ENCODE data around the gene CST11.

The CST11 gene

GRCh38 chr20:23410916-23411695 lies 41.6 kb downstream of the CST11 start:
- H3K79me2 ChIP-seq (ENCODE audit: control insufficient read depth, low read length): peaks cover 93% of the 10 kb centered on the region
- TF ChIP-seq CTCF (IDR thresholded peaks at IDR 0.05; ENCODE audit: low read depth, low read length, poor library complexity, severe bottlenecking) (no peak), EZH2phosphoT487 (IDR thresholded peaks at IDR 0.05; ENCODE audit: borderline replicate concordance, low read length) (no peak)
- no peaks in the 10 kb centered on the region for H3K36me3 ChIP-seq (ENCODE audit: control insufficient read depth, low read length)
- H3K4me2 ChIP-seq (ENCODE audit: low read length): no peak overlapping the region
- H4K20me1 ChIP-seq (ENCODE audit: control insufficient read depth, insufficient read depth, low read depth, low read length): peaks cover 5% of the 10 kb centered on the region; the same call in 1 of the 2 replicates
- H3K27me3 ChIP-seq (ENCODE audit: control insufficient read depth, low read length): no peaks in the 10 kb centered on the region
- no peaks in the 10 kb centered on the region for H3K9me3 ChIP-seq (ENCODE audit: control insufficient read depth, insufficient read depth, low read length)
- H3K4me1 ChIP-seq (ENCODE audit: control insufficient read depth, low read length): no peaks in the 10 kb centered on the region
- H3K27ac ChIP-seq (ENCODE audit: low read depth, low read length): no peak overlapping the region
- no peaks in the 10 kb centered on the region for H3K9me2 ChIP-seq (replicated peaks; ENCODE audit: control insufficient read depth, low read length)
- H3F3A ChIP-seq (ENCODE audit: control insufficient read depth, insufficient read depth): no peaks in the 10 kb centered on the region
- H3K4me3 ChIP-seq (ENCODE audit: low read length): no peak overlapping the region

- Histone ChIP-seq H3K4me2 (ENCODE audit: low read length) (no peak overlapping the region), H3K4me1 (ENCODE audit: control insufficient read depth, low read length) (no peaks in the 10 kb centered on the region), H4K20me1 (ENCODE audit: control insufficient read depth, insufficient read depth, low read depth, low read length) (peaks cover 5% of the 10 kb centered on the region; the same call in 1 of the 2 replicates), H3K4me3 (ENCODE audit: low read length) (no peak overlapping the region), H3K9me2 (replicated peaks; ENCODE audit: control insufficient read depth, low read length) (no peaks in the 10 kb centered on the region), H3K27ac (ENCODE audit: low read depth, low read length) (no peak overlapping the region), H3K9me3 (ENCODE audit: control insufficient read depth, insufficient read depth, low read length) (no peaks in the 10 kb centered on the region), H3K27me3 (ENCODE audit: control insufficient read depth, low read length) (no peaks in the 10 kb centered on the region), H3K36me3 (ENCODE audit: control insufficient read depth, low read length) (no peaks in the 10 kb centered on the region), H3F3A (ENCODE audit: control insufficient read depth, insufficient read depth) (no peaks in the 10 kb centered on the region), H3K79me2 (ENCODE audit: control insufficient read depth, low read length) (peaks cover 94% of the 10 kb centered on the region)
- TF ChIP-seq EZH2phosphoT487 (IDR thresholded peaks at IDR 0.05; ENCODE audit: borderline replicate concordance, low read length) (no peak), CTCF (IDR thresholded peaks at IDR 0.05; ENCODE audit: low read depth, low read length, poor library complexity, severe bottlenecking) (no peak)
Observed at GRCh38 chr20:23409800-23410199, 42.9 kb downstream of the CST11 start.

DNA sequence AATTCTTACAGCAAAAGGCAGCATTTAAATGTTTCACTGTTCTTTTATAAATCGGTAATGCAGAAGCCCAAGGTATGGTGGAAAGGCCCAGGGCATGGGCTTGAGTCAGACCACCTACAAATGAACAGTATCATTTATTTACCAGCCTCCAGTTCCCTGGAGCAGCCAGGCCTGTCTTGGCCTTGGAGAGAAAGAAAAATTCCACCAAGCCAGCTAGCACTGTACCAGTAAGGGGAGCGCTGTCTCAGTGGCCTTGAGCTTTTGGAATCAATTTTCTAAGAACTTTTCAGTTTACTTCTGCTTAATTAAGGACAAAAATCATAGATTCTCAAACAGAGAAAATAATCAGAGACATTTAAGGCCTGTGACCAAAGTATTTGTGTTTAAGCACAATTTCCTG lies 43.7 kb downstream of the CST11 start:
- Histone ChIP-seq H3K27ac (ENCODE audit: low read depth, low read length) (no peak overlapping the region), H3K4me1 (ENCODE audit: control insufficient read depth, low read length) (no peaks in the 10 kb centered on the region), H3K9me3 (ENCODE audit: control insufficient read depth, insufficient read depth, low read length) (no peaks in the 10 kb centered on the region), H3F3A (ENCODE audit: control insufficient read depth, insufficient read depth) (no peaks in the 10 kb centered on the region), H3K27me3 (ENCODE audit: control insufficient read depth, low read length) (no peaks in the 10 kb centered on the region), H3K4me2 (ENCODE audit: low read length) (no peak overlapping the region), H3K9me2 (replicated peaks; ENCODE audit: control insufficient read depth, low read length) (no peaks in the 10 kb centered on the region), H3K36me3 (ENCODE audit: control insufficient read depth, low read length) (no peaks in the 10 kb centered on the region), H3K4me3 (ENCODE audit: low read length) (no peak overlapping the region), H3K79me2 (ENCODE audit: control insufficient read depth, low read length) (peaks cover 95% of the 10 kb centered on the region), H4K20me1 (ENCODE audit: control insufficient read depth, insufficient read depth, low read depth, low read length) (peaks cover 3% of the 10 kb centered on the region)
- TF ChIP-seq CTCF (IDR thresholded peaks at IDR 0.05; ENCODE audit: low read depth, low read length, poor library complexity, severe bottlenecking): no peak
- no peak for TF ChIP-seq EZH2phosphoT487 (IDR thresholded peaks at IDR 0.05; ENCODE audit: borderline replicate concordance, low read length)

Measured in DOHH2 (cell line).